Measurements from ENCODE around the gene CDRT4.

DNA sequence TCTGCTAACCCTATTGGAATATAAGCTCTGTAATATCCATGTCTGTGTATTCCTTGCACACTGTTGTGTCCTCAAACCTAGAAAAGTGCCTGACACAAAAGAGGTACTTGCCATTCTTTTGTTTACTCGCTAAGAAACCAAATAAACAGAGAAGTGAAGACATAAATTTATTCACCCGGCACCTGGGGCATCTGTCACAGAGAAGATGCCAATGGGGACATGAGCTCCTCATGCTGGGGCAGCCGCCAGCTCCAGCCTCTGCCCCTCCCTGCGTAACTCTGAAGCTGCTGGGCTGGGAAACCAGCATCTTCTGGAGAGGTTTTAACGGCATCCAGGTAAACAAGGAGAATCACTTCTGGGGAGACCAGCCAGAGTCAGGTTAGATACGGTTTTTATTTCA lies 15.1 kb upstream of the CDRT4 start:
- TF ChIP-seq, protein P1, sequence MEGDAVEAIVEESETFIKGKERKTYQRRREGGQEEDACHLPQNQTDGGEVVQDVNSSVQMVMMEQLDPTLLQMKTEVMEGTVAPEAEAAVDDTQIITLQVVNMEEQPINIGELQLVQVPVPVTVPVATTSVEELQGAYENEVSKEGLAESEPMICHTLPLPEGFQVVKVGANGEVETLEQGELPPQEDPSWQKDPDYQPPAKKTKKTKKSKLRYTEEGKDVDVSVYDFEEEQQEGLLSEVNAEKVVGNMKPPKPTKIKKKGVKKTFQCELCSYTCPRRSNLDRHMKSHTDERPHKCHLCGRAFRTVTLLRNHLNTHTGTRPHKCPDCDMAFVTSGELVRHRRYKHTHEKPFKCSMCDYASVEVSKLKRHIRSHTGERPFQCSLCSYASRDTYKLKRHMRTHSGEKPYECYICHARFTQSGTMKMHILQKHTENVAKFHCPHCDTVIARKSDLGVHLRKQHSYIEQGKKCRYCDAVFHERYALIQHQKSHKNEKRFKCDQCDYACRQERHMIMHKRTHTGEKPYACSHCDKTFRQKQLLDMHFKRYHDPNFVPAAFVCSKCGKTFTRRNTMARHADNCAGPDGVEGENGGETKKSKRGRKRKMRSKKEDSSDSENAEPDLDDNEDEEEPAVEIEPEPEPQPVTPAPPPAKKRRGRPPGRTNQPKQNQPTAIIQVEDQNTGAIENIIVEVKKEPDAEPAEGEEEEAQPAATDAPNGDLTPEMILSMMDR (IDR thresholded peaks at IDR 0.05; ENCODE audit: borderline replicate concordance, extremely low read depth, low read length, poor library complexity, severe bottlenecking), result no peak
- no peak for TF ChIP-seq EZH2 (IDR thresholded peaks at IDR 0.05; ENCODE audit: borderline replicate concordance, low read depth, low read length, severe bottlenecking)

All from DND-41 (cell line).